ENCODE results near the gene DLG1.

DNA sequence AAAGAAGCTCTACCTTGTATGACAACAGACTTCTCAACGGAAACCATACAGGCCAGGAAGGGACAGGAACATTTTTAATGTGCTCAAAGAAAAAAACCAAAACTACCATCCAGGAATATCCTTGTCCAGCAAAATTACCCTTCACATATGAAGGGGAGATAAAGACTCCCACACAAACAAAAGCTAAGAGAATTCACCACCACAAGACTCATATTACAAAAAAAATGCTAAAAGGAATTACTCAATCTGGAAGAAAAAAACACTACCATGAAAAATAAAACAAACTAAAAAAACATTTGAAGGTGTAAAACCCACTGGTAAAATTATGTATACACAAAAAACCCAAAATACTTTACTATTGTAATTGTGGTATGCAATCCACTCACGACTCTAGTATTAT, 57.2 kb downstream of the DLG1 start:
- TF ChIP-seq, protein P1, sequence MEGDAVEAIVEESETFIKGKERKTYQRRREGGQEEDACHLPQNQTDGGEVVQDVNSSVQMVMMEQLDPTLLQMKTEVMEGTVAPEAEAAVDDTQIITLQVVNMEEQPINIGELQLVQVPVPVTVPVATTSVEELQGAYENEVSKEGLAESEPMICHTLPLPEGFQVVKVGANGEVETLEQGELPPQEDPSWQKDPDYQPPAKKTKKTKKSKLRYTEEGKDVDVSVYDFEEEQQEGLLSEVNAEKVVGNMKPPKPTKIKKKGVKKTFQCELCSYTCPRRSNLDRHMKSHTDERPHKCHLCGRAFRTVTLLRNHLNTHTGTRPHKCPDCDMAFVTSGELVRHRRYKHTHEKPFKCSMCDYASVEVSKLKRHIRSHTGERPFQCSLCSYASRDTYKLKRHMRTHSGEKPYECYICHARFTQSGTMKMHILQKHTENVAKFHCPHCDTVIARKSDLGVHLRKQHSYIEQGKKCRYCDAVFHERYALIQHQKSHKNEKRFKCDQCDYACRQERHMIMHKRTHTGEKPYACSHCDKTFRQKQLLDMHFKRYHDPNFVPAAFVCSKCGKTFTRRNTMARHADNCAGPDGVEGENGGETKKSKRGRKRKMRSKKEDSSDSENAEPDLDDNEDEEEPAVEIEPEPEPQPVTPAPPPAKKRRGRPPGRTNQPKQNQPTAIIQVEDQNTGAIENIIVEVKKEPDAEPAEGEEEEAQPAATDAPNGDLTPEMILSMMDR (conservative IDR thresholded peaks at IDR 0.05; ENCODE audit: low read depth in 2 of 2) = no peak
- no peak for TF ChIP-seq ZNF114 (CRISPR knock-in tag; IDR thresholded peaks at IDR 0.05)
